ENCODE data around the gene MCOLN1. TPM values are rescaled to one million over a fixed set of nuclear protein-coding genes. Genes with fewer than 3 reads are reported as not detected.

The MCOLN1 gene
- polyA plus RNA-seq, 3 donors: 18.5 to 20.0 (median 19.8) TPM

DNA sequence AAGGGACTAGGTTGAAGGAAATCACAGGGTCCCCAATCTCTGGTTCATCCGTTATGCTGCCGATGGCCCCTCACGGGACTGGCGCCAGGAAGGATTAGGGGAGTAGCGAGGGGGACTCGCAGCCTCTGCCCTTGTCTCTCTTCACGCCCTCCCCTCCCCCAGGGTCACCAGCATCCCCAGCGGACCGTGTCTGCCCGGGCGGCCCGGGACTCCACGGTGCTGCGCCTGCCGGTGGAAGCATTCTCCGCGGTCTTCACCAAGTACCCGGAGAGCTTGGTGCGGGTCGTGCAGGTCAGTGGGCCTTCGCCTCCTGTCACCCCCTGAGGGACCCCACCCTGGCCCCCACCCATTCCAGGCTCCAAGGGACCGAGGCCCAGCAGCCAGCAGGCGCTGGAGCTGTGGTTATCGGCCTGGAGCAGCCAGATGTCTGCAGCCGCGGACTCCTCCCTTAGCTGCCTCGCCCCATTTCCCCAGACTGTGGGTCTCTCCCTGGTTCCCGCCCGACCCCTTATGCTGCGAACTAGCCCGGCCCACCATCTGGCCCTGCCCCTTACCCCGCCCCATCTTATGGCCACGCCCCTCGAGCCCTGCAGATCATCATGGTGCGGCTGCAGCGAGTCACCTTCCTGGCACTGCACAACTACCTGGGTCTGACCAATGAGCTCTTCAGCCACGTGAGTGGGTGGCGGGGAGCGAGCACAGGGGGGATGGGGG, 18.5 kb downstream of the MCOLN1 start:
- DNase-seq: no peak

DNA sequence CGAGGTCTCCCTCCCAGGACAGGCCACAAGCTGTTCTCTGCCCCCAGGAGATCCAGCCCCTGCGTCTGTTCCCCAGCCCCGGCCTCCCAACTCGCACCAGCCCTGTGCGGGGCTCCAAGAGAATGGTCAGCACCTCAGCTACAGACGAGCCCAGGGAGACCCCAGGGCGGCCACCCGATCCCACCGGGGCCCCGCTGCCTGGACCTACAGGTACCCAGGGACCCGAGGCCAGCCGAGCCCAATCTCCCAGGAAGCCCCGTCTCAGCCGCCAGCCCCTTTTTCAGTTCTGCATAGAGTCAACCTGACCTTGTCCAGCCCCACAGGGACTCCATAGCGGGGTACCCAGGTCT, 19.0 kb downstream of the MCOLN1 start:
- DNase-seq: no peak

DNA sequence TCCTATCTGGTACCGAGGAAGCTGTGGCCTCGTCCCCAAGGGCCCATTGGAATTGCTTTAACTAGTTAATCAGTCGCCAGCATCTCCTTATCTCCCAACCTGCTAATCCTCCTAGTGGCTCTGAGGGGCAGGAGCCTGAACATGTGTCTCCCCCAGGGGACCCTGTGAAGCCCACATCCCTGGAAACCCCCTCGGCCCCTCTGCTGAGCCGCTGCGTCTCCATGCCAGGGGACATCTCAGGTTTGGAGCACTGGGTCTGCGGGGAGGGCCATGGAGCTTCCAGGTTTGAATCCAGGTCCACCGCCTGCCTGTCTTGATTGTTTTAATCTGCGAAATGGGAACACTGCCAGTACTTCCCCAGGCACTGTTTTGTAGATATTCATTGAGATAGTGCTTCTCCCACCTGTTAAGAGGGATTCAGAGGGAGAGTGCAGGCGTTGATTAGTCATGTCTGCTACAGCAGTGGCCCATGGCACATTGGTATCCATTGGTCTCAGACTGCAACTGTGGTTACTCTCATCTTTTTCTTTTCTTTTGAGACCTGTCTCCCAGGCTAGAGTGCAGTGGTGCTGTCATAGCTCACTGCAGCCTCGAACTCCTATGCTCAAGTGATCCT, 19.5 kb downstream of the MCOLN1 start:
- DNase-seq: no peak

DNA sequence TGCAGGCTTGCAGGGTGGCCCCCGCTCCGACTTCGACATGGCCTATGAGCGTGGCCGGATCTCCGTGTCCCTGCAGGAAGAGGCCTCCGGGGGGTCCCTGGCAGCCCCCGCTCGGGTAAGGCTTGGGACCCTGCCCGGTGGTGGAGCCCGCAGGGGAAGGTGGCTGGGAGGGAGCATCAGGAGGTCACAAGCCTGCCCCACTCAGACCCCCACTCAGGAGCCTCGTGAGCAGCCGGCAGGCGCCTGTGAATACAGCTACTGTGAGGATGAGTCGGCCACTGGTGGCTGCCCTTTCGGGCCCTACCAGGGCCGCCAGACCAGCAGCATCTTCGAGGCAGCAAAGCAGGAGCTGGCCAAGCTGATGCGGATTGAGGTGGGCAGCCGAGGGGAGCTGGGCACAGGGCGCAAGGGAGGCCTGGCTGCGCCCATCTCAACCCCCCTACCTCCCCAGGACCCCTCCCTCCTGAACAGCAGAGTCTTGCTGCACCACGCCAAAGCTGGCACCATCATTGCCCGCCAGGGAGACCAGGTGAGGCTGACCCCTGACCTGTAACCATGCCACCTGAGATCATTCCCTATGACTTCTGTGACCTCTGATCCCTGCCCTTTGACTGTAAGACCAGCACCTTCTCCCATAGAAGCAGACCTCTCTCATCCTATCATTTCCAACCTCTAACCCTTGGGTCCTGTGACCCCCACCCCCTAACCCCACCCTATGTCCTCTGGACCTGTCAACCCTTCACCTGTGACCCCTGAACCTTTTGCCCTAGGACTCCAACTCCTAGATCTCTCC, 20.3 kb downstream of the MCOLN1 start:
- no peak for DNase-seq

DNA sequence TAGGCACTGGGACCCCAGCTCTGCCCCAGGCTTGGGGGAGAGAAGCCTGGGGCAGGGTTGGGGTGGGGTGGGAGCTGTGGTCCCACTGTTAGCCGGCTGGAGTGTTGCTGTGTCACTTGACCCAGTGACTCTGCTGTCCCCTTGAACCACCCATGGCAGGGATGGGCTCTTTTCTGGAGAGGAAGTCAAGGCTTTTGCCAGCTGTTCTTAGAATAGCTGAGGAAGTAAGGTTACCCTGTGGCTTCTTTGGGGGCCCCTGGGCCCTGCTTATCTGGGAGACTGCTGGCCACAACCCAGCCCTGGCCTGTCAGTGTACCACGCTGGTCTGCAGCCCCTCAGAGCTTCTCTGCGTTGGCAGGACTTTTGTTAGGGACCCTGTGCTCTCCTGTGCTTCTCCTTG, 22.2 kb downstream of the MCOLN1 start:
- DNase-seq: no peak

DNA sequence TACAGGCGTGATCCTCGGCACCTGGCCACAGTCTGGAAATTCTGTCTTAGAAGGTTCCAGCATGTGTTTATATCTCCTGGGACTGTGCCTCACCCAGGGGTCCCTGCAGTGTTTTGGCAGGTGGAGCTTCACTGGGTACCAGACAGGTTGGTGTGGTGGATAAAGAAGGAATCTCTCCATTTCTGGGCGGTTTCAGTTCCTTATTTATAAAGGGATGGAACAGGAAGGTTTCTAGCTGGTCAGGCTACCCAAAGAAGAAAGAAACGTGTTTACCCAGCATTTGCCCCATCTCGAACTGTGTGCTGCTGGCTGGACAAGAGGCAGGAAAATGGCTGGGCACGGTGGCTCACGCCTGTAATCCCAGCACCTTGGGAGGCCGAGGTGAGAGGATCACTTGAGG, 22.9 kb downstream of the MCOLN1 start:
- no peak for DNase-seq

DNA sequence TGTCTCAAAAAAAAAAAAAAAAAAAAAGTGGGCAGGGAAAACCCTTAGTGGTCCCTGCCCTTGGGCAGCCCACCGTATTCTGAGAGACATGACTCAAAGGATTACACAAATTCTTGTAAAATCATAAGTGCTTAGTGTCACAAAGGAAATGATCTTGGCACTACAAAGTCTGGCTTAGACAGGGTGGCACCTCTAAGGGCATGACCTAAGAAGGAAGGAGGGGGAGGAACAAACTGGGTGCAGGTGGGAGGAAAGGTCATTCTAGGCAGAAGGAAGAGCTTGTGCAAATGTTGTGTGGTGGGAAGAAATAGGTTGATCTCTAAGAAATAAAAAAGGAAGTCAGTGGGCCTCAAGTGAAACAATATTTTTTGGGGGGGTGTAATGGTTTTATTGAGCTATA, 23.5 kb downstream of the MCOLN1 start:
- no peak for DNase-seq

DNA sequence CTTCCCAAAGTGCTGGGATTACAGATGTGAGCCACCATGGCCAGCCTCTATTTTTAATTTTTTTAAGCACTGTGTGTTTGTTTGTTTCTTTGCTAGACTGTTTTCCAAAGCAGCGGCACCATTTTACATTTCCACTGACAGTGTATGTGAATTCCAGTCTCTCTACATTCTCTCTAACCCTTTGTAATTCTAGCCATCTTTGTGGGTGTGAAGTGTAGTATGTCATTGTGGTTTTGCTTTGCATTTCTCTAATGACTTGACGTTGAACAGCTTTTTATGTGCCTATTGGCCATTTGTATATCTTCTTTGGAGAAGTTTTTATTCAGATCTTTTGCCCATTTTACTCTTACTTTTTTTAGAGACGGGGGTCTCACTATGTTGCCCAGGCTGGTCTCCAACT, 24.7 kb downstream of the MCOLN1 start:
- no peak for DNase-seq

DNA sequence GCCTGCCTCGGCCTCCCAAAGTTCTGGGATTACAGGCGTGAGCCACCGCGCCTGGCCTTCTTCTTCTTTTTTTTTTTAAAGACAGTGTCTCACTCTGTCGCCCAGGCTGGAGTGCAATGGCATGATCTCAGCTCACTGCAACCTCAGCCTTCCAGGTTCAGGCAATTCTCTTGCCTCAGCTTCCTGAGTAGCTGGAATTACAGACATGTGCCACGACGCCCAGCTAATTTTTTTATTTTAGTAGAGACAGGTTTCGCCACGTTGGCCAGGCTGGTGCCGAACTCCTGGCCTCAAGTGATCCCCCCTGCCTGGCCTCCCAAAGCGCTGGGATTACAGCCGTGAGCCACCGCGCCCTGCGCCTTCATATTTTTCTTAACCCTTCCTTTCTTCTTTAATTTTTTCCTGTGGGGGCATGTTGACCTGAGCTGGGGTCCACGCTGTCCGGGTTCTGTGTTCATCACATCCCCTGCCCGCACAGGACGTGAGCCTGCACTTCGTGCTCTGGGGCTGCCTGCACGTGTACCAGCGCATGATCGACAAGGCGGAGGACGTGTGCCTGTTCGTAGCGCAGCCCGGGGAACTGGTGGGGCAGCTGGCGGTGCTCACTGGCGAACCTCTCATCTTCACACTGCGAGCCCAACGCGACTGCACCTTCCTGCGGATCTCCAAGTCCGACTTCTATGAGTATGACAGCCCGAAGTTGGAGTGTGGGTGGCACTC, 27.2 kb downstream of the MCOLN1 start:
- DNase-seq: no peak

- DNase-seq: no peak
Measured at GRCh38 chr19:7550169-7550770, 27.8 kb downstream of the MCOLN1 start.

DNA sequence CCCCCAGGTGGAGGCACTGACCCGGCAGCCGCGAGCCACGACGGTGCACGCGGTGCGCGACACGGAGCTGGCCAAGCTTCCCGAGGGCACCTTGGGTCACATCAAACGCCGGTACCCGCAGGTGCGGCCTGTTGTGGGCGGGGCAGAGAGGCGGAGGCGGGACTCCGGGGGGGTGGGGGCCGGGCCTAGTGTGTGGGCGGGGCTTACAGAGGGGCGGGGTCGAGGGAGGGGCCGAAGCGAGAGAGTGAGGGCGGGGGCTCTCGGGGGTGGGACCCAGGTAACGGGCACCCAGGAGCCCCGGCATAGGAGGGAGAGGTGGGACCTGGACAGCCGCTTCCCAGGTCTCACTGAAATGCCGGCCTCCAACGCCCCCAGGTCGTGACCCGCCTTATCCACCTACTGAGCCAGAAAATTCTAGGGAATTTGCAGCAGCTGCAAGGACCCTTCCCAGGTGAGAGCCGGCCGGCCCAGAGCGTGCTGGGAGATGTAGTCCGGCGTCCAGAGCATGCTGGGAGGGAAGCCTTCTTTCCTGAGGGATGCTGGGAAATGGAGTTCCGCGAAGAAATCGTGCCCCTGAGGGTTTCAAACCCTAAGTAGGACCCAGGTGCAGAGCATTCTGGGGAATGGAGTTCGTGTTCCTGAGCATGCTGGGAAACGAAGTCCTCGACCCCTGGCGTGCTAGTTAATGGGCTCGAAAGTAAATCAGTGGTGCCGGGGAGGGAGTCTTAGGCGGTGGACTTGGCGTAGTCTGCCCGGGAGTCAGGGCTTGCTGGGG, 28.8 kb downstream of the MCOLN1 start:
- DNase-seq: peak; percentile 94

DNA sequence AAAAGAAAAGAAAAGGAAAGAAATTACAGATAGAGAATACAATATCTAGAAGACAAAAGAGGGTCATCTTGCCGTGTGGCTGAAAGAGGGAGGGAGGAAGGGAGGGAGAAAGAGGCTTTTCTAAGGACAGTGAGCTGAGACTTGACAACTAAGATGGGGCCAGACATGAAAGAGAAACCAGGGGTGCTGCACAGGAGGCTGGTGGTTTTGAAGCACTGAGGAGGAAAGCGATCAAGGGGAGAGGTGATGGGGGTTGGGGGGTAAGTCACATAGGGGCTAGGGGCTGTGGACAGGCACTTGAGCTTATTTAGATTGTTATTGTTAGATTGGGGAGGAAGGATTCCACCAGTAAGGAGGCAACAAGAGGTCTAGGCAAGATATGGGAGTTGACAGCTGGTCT, 30.4 kb downstream of the MCOLN1 start:
- DNase-seq: no peak

DNA sequence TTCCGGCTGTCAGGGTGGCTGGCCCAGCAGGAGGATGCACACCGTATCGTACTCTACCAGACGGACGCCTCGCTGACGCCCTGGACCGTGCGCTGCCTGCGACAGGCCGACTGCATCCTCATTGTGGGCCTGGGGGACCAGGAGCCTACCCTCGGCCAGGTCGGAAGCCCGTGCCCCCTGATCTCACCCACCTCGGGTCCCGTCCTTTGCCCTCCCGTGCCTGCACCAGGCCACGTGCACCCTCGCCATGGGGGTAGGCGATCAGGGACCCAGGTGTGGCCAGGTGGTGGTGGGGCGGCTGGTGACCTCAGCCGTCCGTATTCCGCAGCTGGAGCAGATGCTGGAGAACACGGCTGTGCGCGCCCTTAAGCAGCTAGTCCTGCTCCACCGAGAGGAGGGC, 32.1 kb downstream of the MCOLN1 start:
- DNase-seq: no peak

- no peak for DNase-seq
Measured at GRCh38 chr19:7554990-7555864, 32.8 kb downstream of the MCOLN1 start.

DNA sequence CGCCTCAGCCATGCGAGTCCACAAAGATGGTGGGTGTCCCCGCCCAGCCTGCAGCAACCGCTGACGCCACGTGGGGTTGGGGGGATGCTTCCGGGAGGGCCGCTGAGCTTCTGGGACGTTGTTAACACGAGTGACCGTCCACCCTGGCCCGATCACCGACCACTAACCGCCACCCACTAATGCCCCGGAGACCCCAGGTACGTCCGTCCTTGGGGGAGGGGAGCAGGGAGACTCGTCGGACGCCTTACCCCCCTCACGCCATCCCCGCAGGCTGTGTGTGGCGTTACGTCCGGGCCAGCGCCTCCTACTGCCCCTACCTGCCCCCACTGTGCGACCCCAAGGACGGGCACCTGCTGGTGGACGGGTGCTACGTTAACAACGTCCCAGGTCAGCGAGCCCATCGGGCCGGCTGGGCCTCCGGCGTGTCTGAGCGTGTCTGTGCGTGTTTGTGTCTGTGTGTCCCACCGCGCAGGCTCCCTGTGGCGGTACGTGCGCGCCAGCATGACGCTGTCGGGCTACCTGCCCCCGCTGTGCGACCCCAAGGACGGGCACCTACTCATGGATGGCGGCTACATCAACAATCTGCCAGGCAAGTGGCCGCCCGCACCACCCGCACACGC, 34.4 kb downstream of the MCOLN1 start:
- DNase-seq: no peak

DNA sequence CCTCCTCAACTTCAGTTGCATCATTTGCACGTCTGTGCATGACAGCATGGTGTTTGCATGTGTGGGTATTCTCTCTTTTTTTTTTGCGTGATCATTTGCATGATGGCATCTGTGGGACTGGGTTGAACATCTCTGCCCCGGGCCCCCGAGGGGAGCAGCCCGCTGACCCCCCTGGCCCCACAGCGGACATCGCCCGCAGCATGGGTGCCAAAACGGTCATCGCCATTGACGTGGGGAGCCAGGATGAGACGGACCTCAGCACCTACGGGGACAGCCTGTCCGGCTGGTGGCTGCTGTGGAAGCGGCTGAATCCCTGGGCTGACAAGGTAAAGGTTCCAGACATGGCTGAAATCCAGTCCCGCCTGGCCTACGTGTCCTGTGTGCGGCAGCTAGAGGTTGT, 36.2 kb downstream of the MCOLN1 start:
- no peak for DNase-seq

DNA sequence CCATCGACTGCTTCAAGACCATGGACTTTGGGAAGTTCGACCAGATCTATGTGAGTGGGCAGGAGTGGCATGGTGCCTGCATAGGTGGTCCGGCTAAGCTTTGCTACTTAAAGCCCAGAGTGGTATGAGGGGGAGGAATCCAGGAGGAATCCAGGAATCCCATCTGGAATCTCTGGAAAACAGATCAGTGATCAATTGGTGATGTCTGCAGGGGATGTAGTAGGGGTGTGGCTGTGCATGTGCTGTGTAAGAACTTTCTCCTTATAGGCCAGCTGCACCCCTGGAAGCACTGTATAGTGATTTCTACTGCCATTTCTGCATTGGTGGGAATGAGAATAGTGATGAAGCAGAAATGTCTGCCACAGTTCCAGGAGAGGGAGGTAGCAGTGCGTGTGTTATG, 36.7 kb downstream of the MCOLN1 start:
- DNase-seq: no peak

GRCh38 chr19:7560255-7560654, 37.8 kb downstream of the MCOLN1 start:
- no peak for DNase-seq

DNA sequence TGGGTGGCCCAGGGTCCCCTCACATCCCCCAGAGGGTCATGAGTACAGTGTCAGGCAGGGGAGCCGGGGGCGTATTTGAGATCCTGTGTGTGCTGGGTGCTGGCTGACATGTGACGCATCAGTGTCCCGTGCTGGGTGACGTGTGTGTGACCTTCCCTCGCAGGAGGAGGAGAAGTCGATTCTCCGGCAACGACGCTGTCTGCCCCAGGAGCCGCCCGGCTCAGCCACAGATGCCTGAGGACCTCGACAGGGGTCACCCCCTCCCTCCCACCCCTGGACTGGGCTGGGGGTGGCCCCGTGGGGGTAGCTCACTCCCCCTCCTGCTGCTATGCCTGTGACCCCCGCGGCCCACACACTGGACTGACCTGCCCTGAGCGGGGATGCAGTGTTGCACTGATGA, 38.9 kb downstream of the MCOLN1 start:
- no peak for DNase-seq

Data from renal pelvis (tissue), 4 donors.